H9 (cell line): ENCODE measurements around the gene FITM2. TPM values are rescaled to one million over a fixed set of nuclear protein-coding genes. Genes with fewer than 3 reads are reported as not detected.
"Not testable (repeated sequence)": the region's sequence is repeated elsewhere in the genome, so short reads cannot be mapped to it uniquely, and the experiment has no call there.

Source experiments
- DNase-seq: peaks from one replicate; pipeline ENCODE4 v3.0.0-alpha.2; 2017
- H2AFZ ChIP-seq: one replicate; pipeline ENCODE4 v1.6.1; 2013; ENCODE audit warnings: mild to moderate bottlenecking, low read length, control low read depth, moderate library complexity
- H2AK5ac ChIP-seq: 2 replicates; pipeline ENCODE4 v1.6.1; 2013; ENCODE audit warnings: low read length, control low read depth, mixed read lengths; ENCODE audit not compliant: insufficient read length
- H2BK120ac ChIP-seq: one replicate; pipeline ENCODE4 v1.6.1; 2013; ENCODE audit warnings: low read depth, mild to moderate bottlenecking, low read length, control low read depth, inconsistent platforms; ENCODE audit not compliant: poor library complexity, severe bottlenecking
- H2BK12ac ChIP-seq: 2 replicates; pipeline ENCODE4 v1.6.1; 2013; ENCODE audit warnings: low read length, control low read depth, mixed read lengths, low read depth; ENCODE audit not compliant: insufficient read length
- H2BK15ac ChIP-seq: 2 replicates; pipeline ENCODE4 v1.6.1; 2013; ENCODE audit warnings: low read depth, low read length, control low read depth
- H2BK20ac ChIP-seq: one replicate; pipeline ENCODE4 v1.6.1; 2013; ENCODE audit warnings: low read depth, mild to moderate bottlenecking, low read length, control low read depth, inconsistent platforms; ENCODE audit not compliant: poor library complexity, severe bottlenecking
- H2BK5ac ChIP-seq: 2 replicates; pipeline ENCODE4 v1.6.1; 2013; ENCODE audit warnings: low read length, control low read depth, mixed read lengths; ENCODE audit not compliant: insufficient read length
- H3K14ac ChIP-seq: 2 replicates; pipeline ENCODE4 v1.6.1; 2013; ENCODE audit warnings: low read length, control low read depth; ENCODE audit not compliant: insufficient read depth
- H3K18ac ChIP-seq: 2 replicates; pipeline ENCODE4 v1.6.1; 2013; ENCODE audit warnings: low read depth, mild to moderate bottlenecking, mixed read lengths, low read length, control low read depth; ENCODE audit not compliant: insufficient read length
- H3K23ac ChIP-seq: 2 replicates; pipeline ENCODE4 v1.6.1; 2013; ENCODE audit warnings: low read length, control low read depth, mixed read lengths, low read depth; ENCODE audit not compliant: insufficient read length
- H3K23me2 ChIP-seq: 2 replicates; pipeline ENCODE4 v1.6.1; 2013; ENCODE audit warnings: low read depth, mild to moderate bottlenecking, mixed read lengths, low read length, control low read depth; ENCODE audit not compliant: insufficient read length, poor library complexity, severe bottlenecking
- H3K27ac ChIP-seq: 2 replicates; pipeline ENCODE4 v1.5.1; 2013; ENCODE audit warnings: low read length, control low read depth, mixed read lengths, low read depth; ENCODE audit not compliant: insufficient read length
- H3K27me3 ChIP-seq: 2 replicates; pipeline ENCODE4 v1.6.1; 2013; ENCODE audit warnings: low read length, control low read depth, inconsistent platforms; ENCODE audit not compliant: insufficient read depth
- H3K4ac ChIP-seq: 2 replicates; pipeline ENCODE4 v1.6.1; 2013; ENCODE audit warnings: low read depth, mild to moderate bottlenecking, control low read depth, inconsistent platforms, low read length, moderate library complexity
- H3K4me1 ChIP-seq: 2 replicates; pipeline ENCODE4 v1.6.1; 2013; ENCODE audit warnings: low read length, control low read depth, inconsistent platforms; ENCODE audit not compliant: insufficient read depth
- H3K4me2 ChIP-seq: 2 replicates; pipeline ENCODE4 v1.6.1; 2013; ENCODE audit warnings: low read length, control low read depth, mixed read lengths; ENCODE audit not compliant: insufficient read length, insufficient read depth
- H3K56ac ChIP-seq: 2 replicates; pipeline ENCODE4 v1.6.1; 2013; ENCODE audit warnings: low read depth, mild to moderate bottlenecking, mixed read lengths, low read length, control low read depth; ENCODE audit not compliant: insufficient read length
- H3K79me1 ChIP-seq: 2 replicates; pipeline ENCODE4 v1.6.1; 2013; ENCODE audit warnings: low read depth, mild to moderate bottlenecking, moderate library complexity, low read length, control low read depth, inconsistent platforms; ENCODE audit not compliant: insufficient read depth, poor library complexity, severe bottlenecking
- H3K79me2 ChIP-seq: 2 replicates; pipeline ENCODE4 v1.6.1; 2013; ENCODE audit warnings: low read length, control low read depth, inconsistent platforms; ENCODE audit not compliant: insufficient read depth
- H3K9ac ChIP-seq: 2 replicates; pipeline ENCODE4 v1.6.1; 2013; ENCODE audit warnings: low read length, control low read depth, mixed read lengths; ENCODE audit not compliant: insufficient read length; ENCODE audit errors: extremely low read depth
- H3K9me3 ChIP-seq: one replicate; pipeline ENCODE4 v1.6.1; 2013; ENCODE audit warnings: low read depth, low read length, inconsistent platforms; ENCODE audit not compliant: control insufficient read depth
- H3T11ph ChIP-seq: one replicate; pipeline ENCODE4 v1.6.1; 2013; ENCODE audit warnings: mild to moderate bottlenecking, low read length, control low read depth, inconsistent platforms
- H4K20me1 ChIP-seq: one replicate; pipeline ENCODE4 v1.6.1; 2013; ENCODE audit not compliant: control insufficient read depth, insufficient read length, insufficient read depth
- H4K5ac ChIP-seq: 2 replicates; pipeline ENCODE4 v1.6.1; 2013; ENCODE audit warnings: low read depth, mild to moderate bottlenecking, mixed read lengths, low read length, control low read depth; ENCODE audit not compliant: insufficient read length
- H4K8ac ChIP-seq: replicated peaks from 2 replicates; pipeline ENCODE4 v1.6.1; 2013; ENCODE audit warnings: low read length, control low read depth, mixed read lengths, low read depth; ENCODE audit not compliant: insufficient read length
- H4K91ac ChIP-seq: 2 replicates; pipeline ENCODE4 v1.6.1; 2013; ENCODE audit warnings: low read depth, mild to moderate bottlenecking, moderate library complexity, mixed read lengths, low read length, control low read depth; ENCODE audit not compliant: insufficient read length
- H3K27ac Mint-ChIP-seq, 3 experiments: 2 replicates in 2 of 3; 3 replicates in 1 of 3; pipeline ENCODE4 v1.8.0; 2020 to 2021; ENCODE audit warnings: mixed read lengths in 3 of 3, mild to moderate bottlenecking in 1 of 3, moderate library complexity in 1 of 3
- H3K27me3 Mint-ChIP-seq: 2 replicates; pipeline ENCODE4 v1.8.0; 2021; ENCODE audit warnings: low read depth, mild to moderate bottlenecking, moderate library complexity, mixed read lengths
- H3K36me3 Mint-ChIP-seq, 3 experiments: 2 replicates in 2 of 3; 3 replicates in 1 of 3; pipeline ENCODE4 v1.8.0; 2020 to 2021; ENCODE audit warnings: low read depth in 3 of 3, mixed read lengths in 3 of 3; ENCODE audit not compliant: insufficient read depth in 1 of 3
- H3K4me1 Mint-ChIP-seq, 2 experiments: 2 replicates each; pipeline ENCODE4 v1.8.0; 2020; ENCODE audit warnings: mixed read lengths in 2 of 2
- H3K4me3 Mint-ChIP-seq, 2 experiments: 2 replicates in 1 of 2; 3 replicates in 1 of 2; pipeline ENCODE4 v1.8.0; 2020 to 2021; ENCODE audit warnings: mild to moderate bottlenecking in 2 of 2, mixed read lengths in 2 of 2, moderate library complexity in 1 of 2
- H3K9me3 Mint-ChIP-seq, 2 experiments: 2 replicates in 1 of 2; 3 replicates in 1 of 2; pipeline ENCODE4 v1.8.0; 2020; ENCODE audit warnings: mild to moderate bottlenecking in 2 of 2, mixed read lengths in 2 of 2, moderate library complexity in 1 of 2
- CTCF ChIP-seq: fragments of 200-600 bp; sonication (generic); conservative IDR thresholded peaks from 3 replicates; pipeline ENCODE4 v1.8.0; 2021; ENCODE audit warnings: antibody characterized with exemption, mild to moderate bottlenecking
- WGBS: extraction: QIAGEN DNeasy Blood & Tissue Kit; methylation state at CpG from one replicate; pipeline ENCODE4 v1.1.7; 2013; ENCODE audit warnings: missing lambda C conversion rate, low lambda C conversion rate, mixed read lengths; ENCODE audit not compliant: insufficient read length; ENCODE audit errors: extremely low coverage; 5-methylcytosine and 5-hydroxymethylcytosine counted together
- total RNA-seq: library from RNA; stranded (reverse); gene quantifications from 2 replicates; pipeline ENCODE4 v1.2.1, GENCODE V29; 2021

FITM2 gene
- total RNA-seq, 1 experiment from 2014 or later, result 1.7 TPM

GRCh38 chr20:44301285-44301684, 9.7 kb downstream of the FITM2 start:
- no peaks in the 10 kb centered on the region; a peak in 1 of 5 replicates for H3K9me3 Mint-ChIP-seq
- no peaks in the 10 kb centered on the region for H3K4me1 ChIP-seq

GRCh38 chr20:44299011-44299535, 11.9 kb downstream of the FITM2 start:
- not testable (repeated sequence) for H2BK15ac ChIP-seq, H2BK120ac ChIP-seq, H4K91ac ChIP-seq, H2AK5ac ChIP-seq, H3K23ac ChIP-seq, H3K79me2 ChIP-seq, H3K27me3 ChIP-seq, H3K14ac ChIP-seq, H3K27ac Mint-ChIP-seq, H3K9me3 Mint-ChIP-seq, H3K9ac ChIP-seq, H3K56ac ChIP-seq, H3K27me3 Mint-ChIP-seq, H2BK12ac ChIP-seq, H2BK20ac ChIP-seq, H3K4me3 Mint-ChIP-seq, H3K79me1 ChIP-seq, H3T11ph ChIP-seq, H4K8ac ChIP-seq, H2BK5ac ChIP-seq, H4K20me1 ChIP-seq, H3K4me1 Mint-ChIP-seq, H3K18ac ChIP-seq, H3K23me2 ChIP-seq, H3K27ac ChIP-seq, H3K36me3 Mint-ChIP-seq, H3K4me2 ChIP-seq, H3K4me1 ChIP-seq, H2AFZ ChIP-seq, H4K5ac ChIP-seq, H3K9me3 ChIP-seq, H3K4ac ChIP-seq
- no CpG with 5 or more reads among the region's 42 CpGs for WGBS
- DNase-seq, result peak; percentile 34

More at GRCh38 chr20:44301285-44301684, 9.7 kb downstream of the FITM2 start:
- Histone ChIP-seq H3K56ac (no peak overlapping the region), H4K91ac (no peak overlapping the region), H2BK120ac (no peak overlapping the region), H2BK5ac (no peak overlapping the region), H2BK15ac (no peak overlapping the region), H3K4ac (no peak overlapping the region), H2AFZ (no peak overlapping the region), H3K23ac (no peak overlapping the region), H4K5ac (no peak overlapping the region), H2AK5ac (no peak overlapping the region), H3K9ac (no peak overlapping the region), H4K20me1 (peaks cover 2% of the 10 kb centered on the region), H3K9me3 (no peaks in the 10 kb centered on the region), H3K79me1 (no peaks in the 10 kb centered on the region), H3K18ac (no peak overlapping the region), H2BK20ac (no peak overlapping the region), H3K79me2 (no peaks in the 10 kb centered on the region), H2BK12ac (no peak overlapping the region), H3K27me3 (no peaks in the 10 kb centered on the region), H3K27ac (no peak overlapping the region), H3K4me2 (no peak overlapping the region), H4K8ac (no peak overlapping the region), H3T11ph (no peak overlapping the region), H3K23me2 (no peaks in the 10 kb centered on the region), H3K14ac (no peak overlapping the region)
- Mint-ChIP-seq H3K36me3 (no peaks in the 10 kb centered on the region), H3K27me3 (no peaks in the 10 kb centered on the region), H3K4me1 (no peaks in the 10 kb centered on the region), H3K27ac (no peak overlapping the region), H3K4me3 (no peak overlapping the region)
- no peak for TF ChIP-seq CTCF
- DNase-seq, result no peak
